Adrenal gland (tissue), 5 donors: ENCODE measurements around the gene HECA.

Experiments
- POLR2A ChIP-seq, 2 donors: fragments of 450-650 bp; IDR thresholded peaks; one replicate each; pipeline ENCODE4 v1.6.1; 2017; ENCODE audit warnings: antibody characterized with exemption in 2 of 2, mild to moderate bottlenecking in 2 of 2, moderate library complexity in 1 of 2
- TF ChIP-seq, protein P1 (sequence below), 6 experiments: fragments of 450-650 bp in 4 of 6; fragments of 200-600 bp in 2 of 6; sonication (generic) in 1 of 6; IDR thresholded peaks; 1 replicate in 5 of 6; 2 replicates in 1 of 6; pipeline versions ENCODE4 v1.5.1 to v1.8.0; 2016 to 2021; ENCODE audit warnings: antibody characterized with exemption in 6 of 6, mild to moderate bottlenecking in 2 of 6, moderate library complexity in 1 of 6
- donor health status: DM: no; HTN: no; CAD: no.

DNA sequence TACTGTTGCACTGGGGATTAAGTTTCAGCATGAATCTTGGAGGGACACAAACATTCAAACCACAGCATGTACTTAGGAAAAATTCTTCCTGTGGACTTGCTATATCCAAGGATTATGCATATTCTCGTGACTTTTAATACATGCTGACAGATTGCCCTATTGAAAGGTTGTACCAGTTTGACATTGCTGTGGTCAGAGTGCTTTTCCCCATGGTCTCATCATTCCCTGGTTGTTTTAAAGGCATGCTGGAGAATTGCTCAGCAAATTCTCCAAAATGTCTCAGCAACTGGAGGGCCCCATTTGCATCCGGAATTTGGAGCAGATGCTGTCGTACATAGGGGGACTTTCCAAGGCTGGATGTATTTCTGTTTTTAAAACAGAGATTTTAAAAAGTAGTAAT is 7.4 kb downstream of the HECA start:
- TF ChIP-seq, protein P1, sequence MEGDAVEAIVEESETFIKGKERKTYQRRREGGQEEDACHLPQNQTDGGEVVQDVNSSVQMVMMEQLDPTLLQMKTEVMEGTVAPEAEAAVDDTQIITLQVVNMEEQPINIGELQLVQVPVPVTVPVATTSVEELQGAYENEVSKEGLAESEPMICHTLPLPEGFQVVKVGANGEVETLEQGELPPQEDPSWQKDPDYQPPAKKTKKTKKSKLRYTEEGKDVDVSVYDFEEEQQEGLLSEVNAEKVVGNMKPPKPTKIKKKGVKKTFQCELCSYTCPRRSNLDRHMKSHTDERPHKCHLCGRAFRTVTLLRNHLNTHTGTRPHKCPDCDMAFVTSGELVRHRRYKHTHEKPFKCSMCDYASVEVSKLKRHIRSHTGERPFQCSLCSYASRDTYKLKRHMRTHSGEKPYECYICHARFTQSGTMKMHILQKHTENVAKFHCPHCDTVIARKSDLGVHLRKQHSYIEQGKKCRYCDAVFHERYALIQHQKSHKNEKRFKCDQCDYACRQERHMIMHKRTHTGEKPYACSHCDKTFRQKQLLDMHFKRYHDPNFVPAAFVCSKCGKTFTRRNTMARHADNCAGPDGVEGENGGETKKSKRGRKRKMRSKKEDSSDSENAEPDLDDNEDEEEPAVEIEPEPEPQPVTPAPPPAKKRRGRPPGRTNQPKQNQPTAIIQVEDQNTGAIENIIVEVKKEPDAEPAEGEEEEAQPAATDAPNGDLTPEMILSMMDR (IDR thresholded peaks at IDR 0.05): no peak
- TF ChIP-seq POLR2A (IDR thresholded peaks at IDR 0.05): no peak
